Type B pancreatic cell (in vitro differentiated cells): Measurements from ENCODE around the gene DSCAML1. TPM values are rescaled to one million over a fixed set of nuclear protein-coding genes. Genes with fewer than 3 reads are reported as not detected.

Experiments used
- DNase-seq: peaks from one replicate; pipeline ENCODE4 v3.0.0; 2021; ENCODE audit warnings: mixed read lengths; ENCODE audit not compliant: unreplicated experiment; ENCODE audit errors: extremely low spot score
- H3K27ac Mint-ChIP-seq: 2 replicates; pipeline ENCODE4 v1.8.0; 2021; ENCODE audit warnings: mild to moderate bottlenecking, mixed read lengths
- H3K27me3 Mint-ChIP-seq: 2 replicates; pipeline ENCODE4 v1.8.0; 2021; ENCODE audit warnings: mixed read lengths
- H3K36me3 Mint-ChIP-seq: 2 replicates; pipeline ENCODE4 v1.8.0; 2021; ENCODE audit warnings: mixed read lengths
- H3K4me1 Mint-ChIP-seq: one replicate; pipeline ENCODE4 v1.8.0; 2021; ENCODE audit warnings: mixed read lengths; ENCODE audit not compliant: unreplicated experiment
- H3K4me3 Mint-ChIP-seq: 2 replicates; pipeline ENCODE4 v1.8.0; 2021; ENCODE audit warnings: mild to moderate bottlenecking, mixed read lengths
- H3K9me3 Mint-ChIP-seq: 2 replicates; pipeline ENCODE4 v1.8.0; 2021; ENCODE audit warnings: mixed read lengths
- CTCF ChIP-seq: fragments of 200-600 bp; sonication (generic); conservative IDR thresholded peaks from 2 replicates; pipeline ENCODE4 v1.5.0; 2021; ENCODE audit warnings: antibody characterized with exemption, mild to moderate bottlenecking
- total RNA-seq: library from RNA; stranded (reverse); gene quantifications from 2 replicates; pipeline ENCODE4 v1.2.1, GENCODE V29; 2021; ENCODE audit warnings: low replicate concordance

DSCAML1 gene
- total RNA-seq, 1 donor from 2014 or later: 5.8 TPM

GRCh38 chr11:117412176-117412575, 384.8 kb downstream of the DSCAML1 start:
- no peak overlapping the region for H3K4me3 Mint-ChIP-seq
- no peak overlapping the region for H3K27ac Mint-ChIP-seq
- TF ChIP-seq CTCF: no peak
- peaks cover 3% of the 10 kb centered on the region for H3K27me3 Mint-ChIP-seq
- no peaks in the 10 kb centered on the region for H3K9me3 Mint-ChIP-seq
- peaks cover 5% of the 10 kb centered on the region for H3K4me1 Mint-ChIP-seq
- no peak for DNase-seq
- H3K36me3 Mint-ChIP-seq: peaks cover 19% of the 10 kb centered on the region

GRCh38 chr11:117411736-117412135, 385.3 kb downstream of the DSCAML1 start:
- H3K27me3 Mint-ChIP-seq: peaks cover 3% of the 10 kb centered on the region
- H3K4me3 Mint-ChIP-seq: no peak overlapping the region
- H3K4me1 Mint-ChIP-seq: peaks cover 5% of the 10 kb centered on the region
- H3K9me3 Mint-ChIP-seq: no peaks in the 10 kb centered on the region
- H3K27ac Mint-ChIP-seq: no peak overlapping the region
- no peak for DNase-seq
- peaks cover 19% of the 10 kb centered on the region for H3K36me3 Mint-ChIP-seq
- TF ChIP-seq CTCF: no peak

DNA sequence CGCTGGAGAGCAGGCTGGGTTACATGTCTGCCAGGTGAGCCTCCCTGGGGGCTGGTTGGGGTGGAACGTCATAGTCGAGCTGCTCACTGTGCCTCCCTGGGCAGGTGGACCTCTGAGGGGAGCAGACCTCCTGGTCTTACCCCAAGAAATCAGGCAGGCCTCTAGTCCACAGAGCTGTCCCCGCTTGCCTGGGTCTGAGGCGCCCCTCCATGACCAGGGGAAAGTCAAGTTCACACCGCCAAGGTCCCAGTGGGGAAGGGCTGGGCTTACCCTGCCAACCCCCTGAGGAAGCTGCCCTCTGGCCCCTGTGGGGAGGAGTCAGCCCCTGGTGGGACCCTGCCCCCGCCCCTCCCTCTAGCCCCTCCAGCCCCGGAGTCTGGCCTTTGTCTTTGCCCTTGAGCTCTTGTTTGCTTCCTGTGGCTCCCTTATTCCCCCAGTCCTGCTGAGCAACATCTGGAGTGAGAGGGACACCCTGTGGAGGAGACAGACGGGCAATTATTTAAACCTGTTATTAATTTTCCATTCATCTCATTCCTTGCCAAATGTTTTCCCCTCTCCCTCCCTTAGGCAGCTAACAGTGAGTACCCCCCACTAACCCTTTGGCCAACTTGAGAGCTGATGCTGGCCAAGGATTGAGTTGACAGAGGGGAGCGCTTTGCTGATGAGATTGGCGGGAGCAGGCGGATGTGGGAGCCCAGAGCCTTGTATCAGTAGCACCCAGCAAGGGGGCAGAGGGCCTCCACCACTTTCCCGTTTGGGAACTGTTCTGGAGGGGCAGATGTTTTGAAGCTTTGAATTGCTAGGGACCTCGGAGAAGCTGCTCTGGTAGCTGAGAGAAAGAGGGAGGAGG, 385.9 kb downstream of the DSCAML1 start:
- Mint-ChIP-seq H3K27me3 (no peaks in the 10 kb centered on the region), H3K36me3 (peaks cover 24% of the 10 kb centered on the region), H3K9me3 (peaks cover 4% of the 10 kb centered on the region), H3K27ac (no peak overlapping the region), H3K4me1 (peaks cover 5% of the 10 kb centered on the region), H3K4me3 (peak overlapping the region; percentile 31)
- DNase-seq: no peak
- TF ChIP-seq CTCF: no peak

DNA sequence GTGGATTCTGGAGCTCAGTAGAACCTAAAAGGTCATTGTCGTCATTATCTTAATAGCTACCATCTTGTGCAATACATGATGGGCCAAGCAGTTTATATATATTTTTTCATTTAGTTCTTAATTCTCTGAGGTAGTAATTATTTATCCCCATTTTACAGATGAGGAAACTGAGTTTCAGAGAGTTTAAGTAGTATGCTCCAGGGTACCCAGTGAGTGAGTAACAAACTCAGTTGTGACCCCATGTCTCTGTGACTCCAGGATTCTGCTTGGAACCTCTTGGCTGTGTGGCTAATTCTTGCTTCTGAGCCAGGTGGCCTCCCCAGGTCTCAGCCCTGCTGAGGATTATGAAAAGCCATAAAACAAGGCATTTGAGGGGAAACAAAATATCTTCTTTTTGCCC, 386.8 kb downstream of the DSCAML1 start:
- Mint-ChIP-seq H3K27me3 (no peaks in the 10 kb centered on the region), H3K27ac (no peak overlapping the region), H3K9me3 (peaks cover 5% of the 10 kb centered on the region), H3K4me3 (no peak overlapping the region), H3K4me1 (peaks cover 5% of the 10 kb centered on the region), H3K36me3 (peaks cover 32% of the 10 kb centered on the region)
- no peak for DNase-seq
- TF ChIP-seq CTCF: no peak

- peaks cover 5% of the 10 kb centered on the region for H3K4me1 Mint-ChIP-seq
- no peak for DNase-seq
- TF ChIP-seq CTCF: no peak
- H3K9me3 Mint-ChIP-seq: peaks cover 5% of the 10 kb centered on the region
- H3K36me3 Mint-ChIP-seq: peaks cover 34% of the 10 kb centered on the region
- no peak overlapping the region for H3K4me3 Mint-ChIP-seq
- H3K27ac Mint-ChIP-seq: no peak overlapping the region
- no peaks in the 10 kb centered on the region for H3K27me3 Mint-ChIP-seq
These were observed 387.5 kb downstream of the DSCAML1 start for GRCh38 chr11:117409511-117409910.
